CD4-positive, alpha-beta memory T cell (primary cell): ENCODE results near the gene DOCK9. TPM values are rescaled to one million over a fixed set of nuclear protein-coding genes. Genes with fewer than 3 reads are reported as not detected.

Experiments
- CTCF ChIA-PET: fragments of 350-600 bp; sonication (Branson Sonifier 250); formaldehyde crosslinking; loops from one replicate; lab custom pipeline; 2021; ENCODE audit warnings: inconsistent platforms; ENCODE audit not compliant: partially characterized antibody; lab: Charles Lee
- POLR2A ChIA-PET: fragments of 350-600 bp; sonication (Branson Sonifier 250); formaldehyde crosslinking; loops from one replicate; lab custom pipeline; 2021; ENCODE audit not compliant: partially characterized antibody; lab: Charles Lee
- DNase-seq, 5 donors: peaks; one replicate each; pipeline versions ENCODE4 v3.0.0 to v3.0.0-alpha.2; 2020 to 2022; ENCODE audit warnings: mixed read lengths in 1 of 5
- H3K27ac ChIP-seq: one replicate; pipeline ENCODE4 v1.7.0; 2013; ENCODE audit warnings: low read depth, low read length
- H3K27me3 ChIP-seq: 2 replicates; pipeline ENCODE4 v1.7.0; 2013; ENCODE audit warnings: mild to moderate bottlenecking, low read length, moderate library complexity; ENCODE audit not compliant: insufficient read depth
- H3K36me3 ChIP-seq: 2 replicates; pipeline ENCODE4 v1.7.0; 2013; ENCODE audit warnings: mild to moderate bottlenecking, low read length, moderate library complexity; ENCODE audit not compliant: insufficient read depth
- H3K4me1 ChIP-seq: 2 replicates; pipeline ENCODE4 v1.7.0; 2013; ENCODE audit warnings: mild to moderate bottlenecking, low read length, moderate library complexity; ENCODE audit not compliant: insufficient read depth
- H3K4me3 ChIP-seq, 2 donors: one replicate each; pipeline ENCODE4 v1.7.0; 2013; ENCODE audit warnings: low read length in 2 of 2, mild to moderate bottlenecking in 1 of 2
- H3K9me3 ChIP-seq, 2 donors: one replicate each; pipeline ENCODE4 v1.7.0; 2013; ENCODE audit warnings: low read length in 2 of 2, control low read depth in 1 of 2; ENCODE audit not compliant: control insufficient read depth in 1 of 2
- H3K27ac Mint-ChIP-seq, 7 donors: one replicate each; pipeline ENCODE4 v1.8.0; 2020 to 2021; ENCODE audit warnings: mixed read lengths in 7 of 7, mild to moderate bottlenecking in 6 of 7, inconsistent platforms in 3 of 7, moderate library complexity in 3 of 7
- H3K27me3 Mint-ChIP-seq, 2 donors: one replicate each; pipeline ENCODE4 v1.8.0; 2020 to 2021; ENCODE audit warnings: mixed read lengths in 2 of 2
- H3K36me3 Mint-ChIP-seq, 2 donors: one replicate each; pipeline ENCODE4 v1.8.0; 2020 to 2021; ENCODE audit warnings: mixed read lengths in 2 of 2, inconsistent platforms in 1 of 2, mild to moderate bottlenecking in 1 of 2
- H3K4me1 Mint-ChIP-seq, 4 donors: one replicate each; pipeline ENCODE4 v1.8.0; 2020 to 2021; ENCODE audit warnings: mixed read lengths in 4 of 4, mild to moderate bottlenecking in 1 of 4
- H3K4me3 Mint-ChIP-seq, 8 donors: one replicate each; pipeline ENCODE4 v1.8.0; 2020 to 2021; ENCODE audit warnings: mixed read lengths in 8 of 8, mild to moderate bottlenecking in 7 of 8, moderate library complexity in 6 of 8, inconsistent platforms in 3 of 8
- H3K9me3 Mint-ChIP-seq, 8 donors: one replicate each; pipeline ENCODE4 v1.8.0; 2020 to 2021; ENCODE audit warnings: mixed read lengths in 8 of 8, mild to moderate bottlenecking in 5 of 8, inconsistent platforms in 3 of 8, moderate library complexity in 1 of 8
- intact Hi-C: fragments of 100-400 bp; cut with micrococcal nuclease; formaldehyde crosslinking; loops from one replicate; pipeline ENCODE4 v1.15.1; 2023
- polyA plus RNA-seq, 2 donors: library from polyadenylated mRNA; unstranded; fragments of 300-500 nt; fragmentation: Illumina TruSeq; gene quantifications; one replicate each; pipeline ENCODE4 v1.2.3, GENCODE V29; 2021
- total RNA-seq, 2 experiments: library from RNA; stranded (reverse); gene quantifications; one replicate each; pipeline ENCODE4 v1.2.3, GENCODE V29; 2021

Gene DOCK9
- total and polyA plus RNA-seq, 4 experiments from 2014 or later: 6.3 to 197 (median 119) TPM

DNA sequence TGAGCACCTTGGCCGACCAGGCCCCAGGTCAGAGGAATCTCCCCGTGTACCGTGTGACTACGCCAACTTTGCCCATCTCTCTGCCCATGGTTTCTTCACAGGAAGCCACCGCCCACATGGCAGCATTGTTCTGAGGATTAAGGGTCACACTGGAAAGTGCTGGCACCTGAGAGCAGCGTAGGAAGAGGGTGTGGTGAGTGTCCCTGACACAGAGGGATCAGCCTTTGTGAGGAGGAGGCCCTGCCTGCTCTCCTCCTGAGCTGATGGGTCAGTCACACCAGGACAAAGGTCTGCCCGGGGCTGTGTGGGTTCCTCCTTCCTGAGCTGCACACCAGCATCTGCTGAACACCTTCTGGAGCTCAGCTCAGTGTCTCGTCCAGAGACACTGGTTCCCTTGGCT is 193.2 kb downstream of the DOCK9 start:
- peaks cover 7 to 12% of the 10 kb centered on the region in 2 donors for H3K27me3 Mint-ChIP-seq
- H3K4me3 Mint-ChIP-seq: no peak overlapping the region
- H3K4me3 ChIP-seq: no peak overlapping the region
- no peak overlapping the region for H3K27ac Mint-ChIP-seq
- DNase-seq: no peak
- intact Hi-C loops: no loop called here
- no peaks in the 10 kb centered on the region for H3K36me3 ChIP-seq
- no peaks in the 10 kb centered on the region for H3K4me1 ChIP-seq
- H3K4me1 Mint-ChIP-seq: peaks cover 0 to 4% (median 2%) of the 10 kb centered on the region in 4 donors
- no peaks in the 10 kb centered on the region for H3K9me3 ChIP-seq
- no peaks in the 10 kb centered on the region for H3K27me3 ChIP-seq
- ChIA-PET CTCF (no interaction called here), POLR2A (no interaction called here)
- no peaks in the 10 kb centered on the region for H3K36me3 Mint-ChIP-seq
- H3K9me3 Mint-ChIP-seq: peaks cover 0 to 8% (median 1%) of the 10 kb centered on the region in 8 donors
- no peak overlapping the region for H3K27ac ChIP-seq

GRCh38 chr13:98783856-98784478 is 193.9 kb downstream of the DOCK9 start:
- Histone ChIP-seq H3K27ac (no peak overlapping the region), H3K36me3 (no peaks in the 10 kb centered on the region), H3K4me3 (no peak overlapping the region), H3K4me1 (no peaks in the 10 kb centered on the region), H3K9me3 (no peaks in the 10 kb centered on the region), H3K27me3 (no peaks in the 10 kb centered on the region)
- peaks cover 0 to 3% (median under 1%) of the 10 kb centered on the region in 4 donors for H3K4me1 Mint-ChIP-seq
- intact Hi-C loops: no loop called here
- DNase-seq: no peak
- ChIA-PET POLR2A (no interaction called here), CTCF (no interaction called here)
- H3K9me3 Mint-ChIP-seq: peaks cover 0 to 8% (median 0%) of the 10 kb centered on the region in 8 donors
- H3K36me3 Mint-ChIP-seq: no peaks in the 10 kb centered on the region
- H3K27me3 Mint-ChIP-seq: peaks cover 8 to 13% of the 10 kb centered on the region in 2 donors
- H3K27ac Mint-ChIP-seq: no peak overlapping the region
- no peak overlapping the region for H3K4me3 Mint-ChIP-seq

DNA sequence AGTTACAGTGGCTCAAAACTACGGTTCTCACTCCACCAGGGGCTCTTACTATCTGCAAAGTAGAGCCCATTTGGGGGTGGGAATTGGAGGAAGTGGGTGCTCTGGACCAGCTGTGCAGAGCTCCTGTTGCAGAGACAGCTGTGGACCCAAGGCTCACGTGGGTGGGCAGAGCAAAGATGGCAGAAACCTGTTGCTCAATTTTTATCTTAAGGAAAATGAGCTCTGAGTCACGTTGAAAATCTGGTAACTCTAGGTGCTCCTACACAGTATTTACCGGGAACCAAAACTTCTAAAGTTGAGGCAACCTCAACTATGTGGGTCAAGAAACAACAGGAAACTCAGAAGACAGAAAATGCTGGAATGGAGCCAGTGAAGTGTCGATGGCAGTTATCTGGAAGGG is 195.2 kb downstream of the DOCK9 start:
- H3K4me3 Mint-ChIP-seq: no peak overlapping the region
- ChIA-PET POLR2A (no interaction called here), CTCF (no interaction called here)
- Histone ChIP-seq H3K27ac (no peak overlapping the region), H3K4me1 (no peaks in the 10 kb centered on the region), H3K27me3 (no peaks in the 10 kb centered on the region), H3K4me3 (no peak overlapping the region), H3K9me3 (no peaks in the 10 kb centered on the region), H3K36me3 (no peaks in the 10 kb centered on the region)
- peaks cover 10 to 24% of the 10 kb centered on the region in 2 donors for H3K27me3 Mint-ChIP-seq
- DNase-seq: no peak
- peaks cover 0 to 3% (median 0%) of the 10 kb centered on the region in 8 donors for H3K9me3 Mint-ChIP-seq
- intact Hi-C loops: no loop called here
- no peak overlapping the region for H3K27ac Mint-ChIP-seq
- H3K4me1 Mint-ChIP-seq: peaks cover 0 to 1% (median 0%) of the 10 kb centered on the region in 4 donors
- no peaks in the 10 kb centered on the region for H3K36me3 Mint-ChIP-seq

DNA sequence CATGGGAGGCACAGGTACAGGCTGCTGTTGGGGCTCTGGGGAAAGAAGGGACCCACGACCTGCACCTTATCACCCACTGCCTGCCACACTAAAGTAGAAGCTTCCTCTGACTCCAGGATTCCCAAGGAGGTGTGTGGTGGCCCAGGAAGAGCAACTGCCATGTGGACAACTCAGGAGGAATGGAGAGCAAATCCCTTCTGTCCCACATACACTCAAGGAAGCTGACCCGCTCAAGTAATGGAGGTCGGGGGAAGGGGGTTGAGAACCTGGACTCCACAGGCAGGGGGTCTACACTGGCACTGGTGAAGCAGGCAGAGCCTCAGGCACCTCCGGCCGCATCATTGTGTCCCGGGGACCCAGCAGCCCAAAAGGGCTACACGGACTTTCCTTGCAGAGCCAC is 196.0 kb downstream of the DOCK9 start:
- Histone ChIP-seq H3K4me3 (no peak overlapping the region), H3K4me1 (no peaks in the 10 kb centered on the region), H3K36me3 (no peaks in the 10 kb centered on the region), H3K27ac (no peak overlapping the region), H3K27me3 (no peaks in the 10 kb centered on the region), H3K9me3 (no peaks in the 10 kb centered on the region)
- ChIA-PET POLR2A (no interaction called here), CTCF (no interaction called here)
- H3K27me3 Mint-ChIP-seq: peaks cover 10 to 22% of the 10 kb centered on the region in 2 donors
- intact Hi-C loops: no loop called here
- H3K36me3 Mint-ChIP-seq: no peaks in the 10 kb centered on the region
- no peak for DNase-seq
- peaks cover 0 to 3% (median 0%) of the 10 kb centered on the region in 8 donors for H3K9me3 Mint-ChIP-seq
- no peak overlapping the region for H3K27ac Mint-ChIP-seq
- no peak overlapping the region for H3K4me3 Mint-ChIP-seq
- H3K4me1 Mint-ChIP-seq: no peaks in the 10 kb centered on the region

GRCh38 chr13:98781470-98781869 is 196.4 kb downstream of the DOCK9 start:
- no peak overlapping the region for H3K4me3 ChIP-seq
- no peak for DNase-seq
- intact Hi-C loops: no loop called here
- no peaks in the 10 kb centered on the region for H3K4me1 Mint-ChIP-seq
- no peak overlapping the region for H3K27ac Mint-ChIP-seq
- H3K27me3 Mint-ChIP-seq: peaks cover 12 to 24% of the 10 kb centered on the region in 2 donors
- no peaks in the 10 kb centered on the region for H3K36me3 Mint-ChIP-seq
- no peaks in the 10 kb centered on the region for H3K4me1 ChIP-seq
- ChIA-PET POLR2A (no interaction called here), CTCF (no interaction called here)
- H3K9me3 Mint-ChIP-seq: peaks cover 0 to 3% (median 0%) of the 10 kb centered on the region in 8 donors
- H3K36me3 ChIP-seq: no peaks in the 10 kb centered on the region
- H3K9me3 ChIP-seq: no peaks in the 10 kb centered on the region
- H3K4me3 Mint-ChIP-seq: no peak overlapping the region
- H3K27ac ChIP-seq: no peak overlapping the region
- H3K27me3 ChIP-seq: no peaks in the 10 kb centered on the region

- H3K4me1 Mint-ChIP-seq: no peaks in the 10 kb centered on the region
- Histone ChIP-seq H3K4me1 (no peaks in the 10 kb centered on the region), H3K4me3 (no peak overlapping the region), H3K9me3 (no peaks in the 10 kb centered on the region), H3K27me3 (no peaks in the 10 kb centered on the region), H3K27ac (no peak overlapping the region), H3K36me3 (no peaks in the 10 kb centered on the region)
- ChIA-PET POLR2A (no interaction called here), CTCF (no interaction called here)
- no peak overlapping the region for H3K4me3 Mint-ChIP-seq
- peaks cover 12 to 25% of the 10 kb centered on the region in 2 donors for H3K27me3 Mint-ChIP-seq
- DNase-seq: no peak
- intact Hi-C loops: no loop called here
- H3K36me3 Mint-ChIP-seq: no peaks in the 10 kb centered on the region
- H3K9me3 Mint-ChIP-seq: peaks cover 0 to 3% (median 0%) of the 10 kb centered on the region in 8 donors
- no peak overlapping the region for H3K27ac Mint-ChIP-seq
Measured at GRCh38 chr13:98781045-98781444, 196.8 kb downstream of the DOCK9 start.

DNA sequence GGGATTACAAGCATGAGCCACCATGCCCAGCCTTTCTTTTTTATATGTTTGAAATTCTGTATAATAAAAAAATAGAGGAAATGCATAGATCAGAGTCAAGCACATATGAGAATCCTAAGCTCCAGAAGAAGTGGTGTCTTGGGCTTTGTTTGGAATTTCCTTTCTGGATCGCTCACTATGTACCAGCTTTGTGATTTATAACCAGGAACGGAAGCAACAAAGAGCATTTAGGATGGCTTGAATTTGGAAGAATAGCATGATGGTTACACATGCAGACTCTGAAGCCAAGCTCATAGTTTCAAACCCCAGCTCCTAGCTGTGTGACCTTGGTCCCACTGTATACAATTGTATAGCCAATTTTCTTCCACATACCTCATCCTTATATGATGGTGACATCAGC is 197.4 kb downstream of the DOCK9 start:
- H3K4me3 Mint-ChIP-seq: no peak overlapping the region
- no peaks in the 10 kb centered on the region for H3K4me1 Mint-ChIP-seq
- ChIA-PET CTCF (no interaction called here), POLR2A (no interaction called here)
- DNase-seq: no peak
- H3K27ac Mint-ChIP-seq: no peak overlapping the region
- Histone ChIP-seq H3K27me3 (no peaks in the 10 kb centered on the region), H3K9me3 (no peaks in the 10 kb centered on the region), H3K27ac (no peak overlapping the region), H3K4me1 (no peaks in the 10 kb centered on the region), H3K4me3 (no peak overlapping the region), H3K36me3 (no peaks in the 10 kb centered on the region)
- intact Hi-C loops: no loop called here
- no peaks in the 10 kb centered on the region for H3K36me3 Mint-ChIP-seq
- peaks cover 0 to 3% (median 0%) of the 10 kb centered on the region in 8 donors for H3K9me3 Mint-ChIP-seq
- H3K27me3 Mint-ChIP-seq: peaks cover 12 to 29% of the 10 kb centered on the region in 2 donors
